Measurements from ENCODE around the gene SCAMP1. TPM values are rescaled to one million over a fixed set of nuclear protein-coding genes. Genes with fewer than 3 reads are reported as not detected.

Gene SCAMP1
- total RNA-seq, 1 experiment from 2014 or later, result 28.7 TPM

DNA sequence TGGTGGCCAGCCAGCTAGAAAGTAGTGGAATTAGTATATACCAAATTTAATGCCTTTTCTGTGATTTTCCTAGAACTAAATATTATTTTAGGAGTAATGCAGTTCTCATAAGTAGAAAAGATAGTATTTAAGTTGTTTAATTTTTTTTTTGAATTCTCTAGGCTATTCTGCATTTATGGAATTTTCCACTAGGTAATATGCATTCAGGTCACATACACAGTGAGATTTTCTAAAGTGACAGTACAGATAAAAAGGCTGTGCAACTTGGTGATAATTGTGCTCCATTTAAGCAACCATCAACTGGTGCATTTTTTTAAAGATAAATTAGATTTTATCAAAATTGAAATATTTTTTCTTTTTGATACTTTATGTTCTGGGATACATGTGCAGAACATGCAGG lies 111.5 kb downstream of the SCAMP1 start:
- ChIA-PET CTCF (no interaction called here), POLR2A (ENCODE audit: low non-redundant PET) (no interaction called here)
- intact Hi-C loops (cut with micrococcal nuclease; ENCODE audit: unreplicated experiment), result loop anchor here (5.0 to 10.0 kb wide), 3 partner anchors 163 to 495 kb away; no protein-coding TSS in a partner anchor
- TF ChIP-seq, protein P1, sequence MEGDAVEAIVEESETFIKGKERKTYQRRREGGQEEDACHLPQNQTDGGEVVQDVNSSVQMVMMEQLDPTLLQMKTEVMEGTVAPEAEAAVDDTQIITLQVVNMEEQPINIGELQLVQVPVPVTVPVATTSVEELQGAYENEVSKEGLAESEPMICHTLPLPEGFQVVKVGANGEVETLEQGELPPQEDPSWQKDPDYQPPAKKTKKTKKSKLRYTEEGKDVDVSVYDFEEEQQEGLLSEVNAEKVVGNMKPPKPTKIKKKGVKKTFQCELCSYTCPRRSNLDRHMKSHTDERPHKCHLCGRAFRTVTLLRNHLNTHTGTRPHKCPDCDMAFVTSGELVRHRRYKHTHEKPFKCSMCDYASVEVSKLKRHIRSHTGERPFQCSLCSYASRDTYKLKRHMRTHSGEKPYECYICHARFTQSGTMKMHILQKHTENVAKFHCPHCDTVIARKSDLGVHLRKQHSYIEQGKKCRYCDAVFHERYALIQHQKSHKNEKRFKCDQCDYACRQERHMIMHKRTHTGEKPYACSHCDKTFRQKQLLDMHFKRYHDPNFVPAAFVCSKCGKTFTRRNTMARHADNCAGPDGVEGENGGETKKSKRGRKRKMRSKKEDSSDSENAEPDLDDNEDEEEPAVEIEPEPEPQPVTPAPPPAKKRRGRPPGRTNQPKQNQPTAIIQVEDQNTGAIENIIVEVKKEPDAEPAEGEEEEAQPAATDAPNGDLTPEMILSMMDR (conservative IDR thresholded peaks at IDR 0.05; ENCODE audit: low read depth, low read length), result no peak
- TF ChIP-seq EZH2 (IDR thresholded peaks at IDR 0.05; ENCODE audit: borderline replicate concordance, low read depth, low read length, poor library complexity, severe bottlenecking), result no peak
- H3K27me3 ChIP-seq (replicated peaks; ENCODE audit: insufficient read depth, low read depth, low read length, poor library complexity), result no peaks in the 10 kb centered on the region
- H3K4me3 ChIP-seq (ENCODE audit: low read depth, low read length, poor library complexity, severe bottlenecking), result no peak overlapping the region
- no peaks in the 10 kb centered on the region for H3K9me3 ChIP-seq (ENCODE audit: low read depth, low read length, poor library complexity, severe bottlenecking)
- no peak for DNase-seq (ENCODE audit: low spot score)
- H3K36me3 ChIP-seq (ENCODE audit: insufficient read depth, low read length, poor library complexity, severe bottlenecking), result no peaks in the 10 kb centered on the region
- no peaks in the 10 kb centered on the region for H3K4me1 ChIP-seq (ENCODE audit: insufficient read depth, low read length, poor library complexity, severe bottlenecking)
- no TSS peak for BruUV-seq (replicated peaks)
- no peak overlapping the region for H3K27ac ChIP-seq (ENCODE audit: low read depth, low read length, poor library complexity, severe bottlenecking)

DNA sequence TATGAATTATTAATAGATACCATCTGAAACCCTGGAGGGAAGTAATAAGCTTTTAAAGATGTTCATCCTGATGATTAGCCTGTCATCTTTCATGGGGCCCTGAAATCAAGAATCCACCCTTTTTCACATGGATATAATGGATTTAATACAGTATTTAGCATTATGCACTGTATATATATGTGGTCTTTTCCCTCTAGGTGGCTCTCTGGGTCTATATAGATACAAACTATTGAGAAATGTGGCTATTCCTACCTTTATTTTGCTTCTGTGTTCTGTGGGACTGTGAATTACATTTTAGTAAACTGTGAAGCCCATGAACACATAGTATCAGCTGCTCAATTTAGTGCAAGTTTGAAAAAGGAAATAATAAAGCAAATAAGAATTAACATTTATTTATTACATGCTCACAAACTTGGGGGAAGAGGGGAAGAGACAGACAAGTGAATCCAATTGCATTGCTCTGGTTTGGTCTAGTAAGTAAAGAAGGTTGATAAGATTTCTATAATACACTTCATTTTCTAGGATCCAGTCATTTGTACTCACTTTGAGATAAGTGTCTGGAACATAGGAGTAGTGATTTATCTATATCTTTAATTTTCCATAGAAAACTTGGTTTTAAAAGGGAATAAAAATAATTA lies 112.2 kb downstream of the SCAMP1 start:
- no TSS peak for BruUV-seq (replicated peaks)
- intact Hi-C loops (cut with micrococcal nuclease; ENCODE audit: unreplicated experiment), result loop anchor here (5.0 to 10.0 kb wide), 3 partner anchors 162 to 495 kb away; no protein-coding TSS in a partner anchor
- ChIA-PET CTCF (interaction anchor here (0.7 kb wide), 1 partner anchor 11 kb away, joined by 7 read pairs; no protein-coding TSS in a partner anchor), POLR2A (ENCODE audit: low non-redundant PET) (no interaction called here)
- no peaks in the 10 kb centered on the region for H3K4me1 ChIP-seq (ENCODE audit: insufficient read depth, low read length, poor library complexity, severe bottlenecking)
- H3K27me3 ChIP-seq (replicated peaks; ENCODE audit: insufficient read depth, low read depth, low read length, poor library complexity), result no peaks in the 10 kb centered on the region
- H3K36me3 ChIP-seq (ENCODE audit: insufficient read depth, low read length, poor library complexity, severe bottlenecking), result no peaks in the 10 kb centered on the region
- TF ChIP-seq EZH2 (IDR thresholded peaks at IDR 0.05; ENCODE audit: borderline replicate concordance, low read depth, low read length, poor library complexity, severe bottlenecking), result no peak
- TF ChIP-seq, protein P1 (conservative IDR thresholded peaks at IDR 0.05; ENCODE audit: low read depth, low read length), result peak; percentile 45; the same call in 1 of the 2 replicates
- no peak overlapping the region for H3K27ac ChIP-seq (ENCODE audit: low read depth, low read length, poor library complexity, severe bottlenecking)
- peak; percentile 54 for DNase-seq (ENCODE audit: low spot score)
- H3K4me3 ChIP-seq (ENCODE audit: low read depth, low read length, poor library complexity, severe bottlenecking), result no peak overlapping the region
- H3K9me3 ChIP-seq (ENCODE audit: low read depth, low read length, poor library complexity, severe bottlenecking), result no peaks in the 10 kb centered on the region

DNA sequence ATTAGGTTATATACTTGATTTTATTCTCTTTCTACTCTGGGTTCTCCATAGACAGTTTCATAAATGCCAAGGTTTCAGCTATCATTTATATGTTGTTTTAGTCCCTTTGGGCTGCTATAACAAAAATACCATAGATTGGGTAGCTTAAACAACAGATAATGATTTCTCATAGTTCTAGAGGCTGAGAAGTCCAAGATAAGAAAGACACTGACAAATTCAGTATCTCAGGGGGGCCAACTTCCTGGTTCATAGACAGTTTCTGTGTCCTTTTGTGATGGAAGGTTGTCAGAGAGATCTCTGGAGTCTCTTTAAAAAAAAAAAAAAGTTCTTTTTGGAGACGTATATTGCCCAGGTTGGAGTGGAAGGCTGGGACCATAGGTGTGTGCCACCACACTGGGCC lies 113.3 kb downstream of the SCAMP1 start:
- intact Hi-C loops (cut with micrococcal nuclease; ENCODE audit: unreplicated experiment), result loop anchor here (5.0 to 10.0 kb wide), 3 partner anchors 161 to 494 kb away; no protein-coding TSS in a partner anchor
- H3K4me1 ChIP-seq (ENCODE audit: insufficient read depth, low read length, poor library complexity, severe bottlenecking), result no peaks in the 10 kb centered on the region
- H3K9me3 ChIP-seq (ENCODE audit: low read depth, low read length, poor library complexity, severe bottlenecking), result no peaks in the 10 kb centered on the region
- H3K36me3 ChIP-seq (ENCODE audit: insufficient read depth, low read length, poor library complexity, severe bottlenecking), result no peaks in the 10 kb centered on the region
- CTCF ChIA-PET, result no interaction called here
- H3K27me3 ChIP-seq (replicated peaks; ENCODE audit: insufficient read depth, low read depth, low read length, poor library complexity), result no peaks in the 10 kb centered on the region
- H3K27ac ChIP-seq (ENCODE audit: low read depth, low read length, poor library complexity, severe bottlenecking), result no peak overlapping the region
- no peak for DNase-seq (ENCODE audit: low spot score)
- BruUV-seq (replicated peaks), result no TSS peak
- no peak overlapping the region for H3K4me3 ChIP-seq (ENCODE audit: low read depth, low read length, poor library complexity, severe bottlenecking)
- POLR2A ChIA-PET (ENCODE audit: low non-redundant PET), result no interaction called here
- TF ChIP-seq, protein P1 (conservative IDR thresholded peaks at IDR 0.05; ENCODE audit: low read depth, low read length), result no peak
- no peak for TF ChIP-seq EZH2 (IDR thresholded peaks at IDR 0.05; ENCODE audit: borderline replicate concordance, low read depth, low read length, poor library complexity, severe bottlenecking)

All from A673 (cell line).